ENCODE results near the gene SUGP2.

SUGP2 gene

GRCh38 chr19:19054315-19054938 is 21.1 kb upstream of the SUGP2 start:
- no peaks in the 10 kb centered on the region for H3K4me1 ChIP-seq (ENCODE audit: control extremely low read depth in 1 of 4, control insufficient read depth in 4 of 4, insufficient read depth in 4 of 4, low read length in 3 of 4)
- 96% methylated on average over 12 of the region's 15 CpGs for WGBS (ENCODE audit: insufficient coverage)
- no peak overlapping the region for H3K4me3 ChIP-seq (ENCODE audit: control insufficient read depth in 1 of 7, extremely low read depth in 1 of 7, insufficient read depth in 4 of 7, low read depth in 2 of 7, low read length in 6 of 7)
- CTCF ChIA-PET = interaction anchor here (0.7 to 2.3 kb wide), 12 partner anchors 8 to 120 kb away, joined by 3 to 8 read pairs (median 4); partner anchors contain the start of gene MEF2B
- H3K27ac ChIP-seq (ENCODE audit: insufficient read depth in 1 of 2, low read depth in 1 of 2, low read length in 2 of 2, poor library complexity in 1 of 2, severe bottlenecking in 2 of 2) = no peak overlapping the region
- no peaks in the 10 kb centered on the region for H3K9me3 ChIP-seq (ENCODE audit: control extremely low read depth in 1 of 5, control insufficient read depth in 4 of 5, insufficient read depth in 2 of 5, low read depth in 1 of 5, low read length in 4 of 5)
- POLR2A ChIA-PET = interaction anchor here (0.7 kb wide), 1 partner anchor 62 kb away, joined by 3 read pairs; no protein-coding TSS in a partner anchor
- no peaks in the 10 kb centered on the region for H3K27me3 ChIP-seq (replicated peaks in 2 of 5; ENCODE audit: control insufficient read depth in 4 of 5, insufficient read depth in 5 of 5, low read length in 4 of 5)
- H3K36me3 ChIP-seq (ENCODE audit: control insufficient read depth in 4 of 4, insufficient read depth in 4 of 4, low read length in 3 of 4) = peaks cover 15 to 86% (median 65%) of the 10 kb centered on the region in 4 experiments
- no peak for DNase-seq

- no peak overlapping the region for H3K4me3 ChIP-seq (ENCODE audit: control insufficient read depth in 1 of 7, extremely low read depth in 1 of 7, insufficient read depth in 4 of 7, low read depth in 2 of 7, low read length in 6 of 7)
- no peaks in the 10 kb centered on the region for H3K4me1 ChIP-seq (ENCODE audit: control extremely low read depth in 1 of 4, control insufficient read depth in 4 of 4, insufficient read depth in 4 of 4, low read length in 3 of 4)
- no peak overlapping the region for H3K27ac ChIP-seq (ENCODE audit: insufficient read depth in 1 of 2, low read depth in 1 of 2, low read length in 2 of 2, poor library complexity in 1 of 2, severe bottlenecking in 2 of 2)
- WGBS (ENCODE audit: insufficient coverage) = 95% methylated on average over 23 of the region's 25 CpGs
- no peaks in the 10 kb centered on the region for H3K9me3 ChIP-seq (ENCODE audit: control extremely low read depth in 1 of 5, control insufficient read depth in 4 of 5, insufficient read depth in 2 of 5, low read depth in 1 of 5, low read length in 4 of 5)
- POLR2A ChIA-PET = interaction anchor here (0.7 kb wide), 1 partner anchor 63 kb away, joined by 3 read pairs; no protein-coding TSS in a partner anchor
- peak; percentile 58 to 72 (median 61) for DNase-seq
- CTCF ChIA-PET = interaction anchor here (0.7 to 2.3 kb wide), 13 partner anchors 8 to 121 kb away, joined by 3 to 8 read pairs (median 4); partner anchors contain the start of gene SLC25A42
- no peaks in the 10 kb centered on the region for H3K27me3 ChIP-seq (replicated peaks in 2 of 5; ENCODE audit: control insufficient read depth in 4 of 5, insufficient read depth in 5 of 5, low read length in 4 of 5)
- H3K36me3 ChIP-seq (ENCODE audit: control insufficient read depth in 4 of 4, insufficient read depth in 4 of 4, low read length in 3 of 4) = peaks cover 15 to 81% (median 65%) of the 10 kb centered on the region in 4 experiments
Measured at GRCh38 chr19:19053508-19054314, 20.4 kb upstream of the SUGP2 start.

GRCh38 chr19:19052921-19053320 is 19.6 kb upstream of the SUGP2 start:
- no peaks in the 10 kb centered on the region for H3K27me3 ChIP-seq (replicated peaks in 2 of 5; ENCODE audit: control insufficient read depth in 4 of 5, insufficient read depth in 5 of 5, low read length in 4 of 5)
- peaks cover 15 to 76% (median 60%) of the 10 kb centered on the region in 4 experiments for H3K36me3 ChIP-seq (ENCODE audit: control insufficient read depth in 4 of 4, insufficient read depth in 4 of 4, low read length in 3 of 4)
- 80% methylated on average over 1 of the region's 1 CpG for WGBS (ENCODE audit: insufficient coverage)
- H3K9me3 ChIP-seq (ENCODE audit: control extremely low read depth in 1 of 5, control insufficient read depth in 4 of 5, insufficient read depth in 2 of 5, low read depth in 1 of 5, low read length in 4 of 5) = no peaks in the 10 kb centered on the region
- no peaks in the 10 kb centered on the region for H3K4me1 ChIP-seq (ENCODE audit: control extremely low read depth in 1 of 4, control insufficient read depth in 4 of 4, insufficient read depth in 4 of 4, low read length in 3 of 4)
- CTCF ChIA-PET = interaction anchor here (0.8 to 2.3 kb wide), 9 partner anchors 9 to 93 kb away, joined by 3 to 5 read pairs (median 4); partner anchors contain the start of gene SLC25A42
- no peak overlapping the region for H3K4me3 ChIP-seq (ENCODE audit: control insufficient read depth in 1 of 7, extremely low read depth in 1 of 7, insufficient read depth in 4 of 7, low read depth in 2 of 7, low read length in 6 of 7)
- no peak for DNase-seq
- H3K27ac ChIP-seq (ENCODE audit: insufficient read depth in 1 of 2, low read depth in 1 of 2, low read length in 2 of 2, poor library complexity in 1 of 2, severe bottlenecking in 2 of 2) = no peak overlapping the region
- POLR2A ChIA-PET = no interaction called here

- CTCF ChIA-PET = interaction anchor here (0.7 to 2.3 kb wide), 9 partner anchors 8 to 123 kb away, joined by 3 to 6 read pairs (median 4); partner anchors contain the start of gene SLC25A42
- no peak for DNase-seq
- H3K9me3 ChIP-seq (ENCODE audit: control extremely low read depth in 1 of 5, control insufficient read depth in 4 of 5, insufficient read depth in 2 of 5, low read depth in 1 of 5, low read length in 4 of 5) = no peaks in the 10 kb centered on the region
- H3K4me1 ChIP-seq (ENCODE audit: control extremely low read depth in 1 of 4, control insufficient read depth in 4 of 4, insufficient read depth in 4 of 4, low read length in 3 of 4) = no peaks in the 10 kb centered on the region
- WGBS (ENCODE audit: insufficient coverage) = 96% methylated on average over 20 of the region's 20 CpGs
- no peak overlapping the region for H3K27ac ChIP-seq (ENCODE audit: insufficient read depth in 1 of 2, low read depth in 1 of 2, low read length in 2 of 2, poor library complexity in 1 of 2, severe bottlenecking in 2 of 2)
- no peak overlapping the region for H3K4me3 ChIP-seq (ENCODE audit: control insufficient read depth in 1 of 7, extremely low read depth in 1 of 7, insufficient read depth in 4 of 7, low read depth in 2 of 7, low read length in 6 of 7)
- POLR2A ChIA-PET = no interaction called here
- H3K36me3 ChIP-seq (ENCODE audit: control insufficient read depth in 4 of 4, insufficient read depth in 4 of 4, low read length in 3 of 4) = peaks cover 9 to 74% (median 52%) of the 10 kb centered on the region in 4 experiments
- no peaks in the 10 kb centered on the region for H3K27me3 ChIP-seq (replicated peaks in 2 of 5; ENCODE audit: control insufficient read depth in 4 of 5, insufficient read depth in 5 of 5, low read length in 4 of 5)
Measured at GRCh38 chr19:19051478-19052213, 18.3 kb upstream of the SUGP2 start.

GRCh38 chr19:19050731-19051130 is 17.4 kb upstream of the SUGP2 start:
- H3K36me3 ChIP-seq (ENCODE audit: control insufficient read depth in 4 of 4, insufficient read depth in 4 of 4, low read length in 3 of 4) = peaks cover 9 to 73% (median 51%) of the 10 kb centered on the region in 4 experiments
- ChIA-PET CTCF (interaction anchor here (0.7 to 1.6 kb wide), 7 partner anchors 9 to 124 kb away, joined by 3 to 6 read pairs (median 3); no protein-coding TSS in a partner anchor), POLR2A (no interaction called here)
- 93% methylated on average over 2 of the region's 2 CpGs for WGBS (ENCODE audit: insufficient coverage)
- DNase-seq = no peak
- no peak overlapping the region for H3K27ac ChIP-seq (ENCODE audit: insufficient read depth in 1 of 2, low read depth in 1 of 2, low read length in 2 of 2, poor library complexity in 1 of 2, severe bottlenecking in 2 of 2)
- H3K9me3 ChIP-seq (ENCODE audit: control extremely low read depth in 1 of 5, control insufficient read depth in 4 of 5, insufficient read depth in 2 of 5, low read depth in 1 of 5, low read length in 4 of 5) = no peaks in the 10 kb centered on the region
- no peak overlapping the region for H3K4me3 ChIP-seq (ENCODE audit: control insufficient read depth in 1 of 7, extremely low read depth in 1 of 7, insufficient read depth in 4 of 7, low read depth in 2 of 7, low read length in 6 of 7)
- H3K4me1 ChIP-seq (ENCODE audit: control extremely low read depth in 1 of 4, control insufficient read depth in 4 of 4, insufficient read depth in 4 of 4, low read length in 3 of 4) = no peaks in the 10 kb centered on the region
- H3K27me3 ChIP-seq (replicated peaks in 2 of 5; ENCODE audit: control insufficient read depth in 4 of 5, insufficient read depth in 5 of 5, low read length in 4 of 5) = no peaks in the 10 kb centered on the region

- Histone ChIP-seq H3K36me3 (ENCODE audit: control insufficient read depth in 4 of 4, insufficient read depth in 4 of 4, low read length in 3 of 4) (peaks cover 8 to 68% (median 46%) of the 10 kb centered on the region in 4 experiments), H3K4me1 (ENCODE audit: control extremely low read depth in 1 of 4, control insufficient read depth in 4 of 4, insufficient read depth in 4 of 4, low read length in 3 of 4) (no peaks in the 10 kb centered on the region), H3K27ac (ENCODE audit: insufficient read depth in 1 of 2, low read depth in 1 of 2, low read length in 2 of 2, poor library complexity in 1 of 2, severe bottlenecking in 2 of 2) (no peak overlapping the region), H3K9me3 (ENCODE audit: control extremely low read depth in 1 of 5, control insufficient read depth in 4 of 5, insufficient read depth in 2 of 5, low read depth in 1 of 5, low read length in 4 of 5) (no peaks in the 10 kb centered on the region), H3K27me3 (replicated peaks in 2 of 5; ENCODE audit: control insufficient read depth in 4 of 5, insufficient read depth in 5 of 5, low read length in 4 of 5) (no peaks in the 10 kb centered on the region), H3K4me3 (ENCODE audit: control insufficient read depth in 1 of 7, extremely low read depth in 1 of 7, insufficient read depth in 4 of 7, low read depth in 2 of 7, low read length in 6 of 7) (no peak overlapping the region)
- WGBS (ENCODE audit: insufficient coverage) = 100% methylated on average over 2 of the region's 4 CpGs
- DNase-seq = no peak
- CTCF ChIA-PET = interaction anchor here (1.1 to 1.5 kb wide), 3 partner anchors 10 to 59 kb away, joined by 3 to 6 read pairs (median 4); no protein-coding TSS in a partner anchor
- POLR2A ChIA-PET = interaction anchor here (0.7 kb wide), 1 partner anchor 102 kb away, joined by 3 read pairs; no protein-coding TSS in a partner anchor
Measured at GRCh38 chr19:19050104-19050503, 16.8 kb upstream of the SUGP2 start.

Measured in common myeloid progenitor, CD34-positive (primary cell).